Right renal pelvis (tissue), 4 donors: Measurements from ENCODE around the gene ENTPD8. TPM values are rescaled to one million over a fixed set of nuclear protein-coding genes. Genes with fewer than 3 reads are reported as not detected.
"Not testable (repeated sequence)": the region's sequence is repeated elsewhere in the genome, so short reads cannot be mapped to it uniquely, and the experiment has no call there.

Source experiments
- DNase-seq, 4 donors: peaks; one replicate each; pipeline ENCODE4 v3.0.0-alpha.2; 2013; ENCODE audit warnings: low read depth in 4 of 4, low spot score in 3 of 4, missing footprints in 1 of 4
- polyA plus RNA-seq, 4 donors: library from polyadenylated mRNA; unstranded; fragments of 120-200 nt; gene quantifications; one replicate each; pipeline ENCODE4 v1.2.1, GENCODE V29; 2013; ENCODE audit not compliant: insufficient read length in 4 of 4

The ENTPD8 gene
- polyA plus RNA-seq, 4 donors, result 0.52 to 0.59 (median 0.56) TPM

GRCh38 chr9:137459601-137460362 is 18.6 kb upstream of the ENTPD8 start:
- no peak for DNase-seq

- peak; percentile 86 to 88 (median 87) for DNase-seq
These were observed 18.0 kb upstream of the ENTPD8 start, which contains the start of gene NSMF for GRCh38 chr9:137459152-137459600. Gene NSMF (minus strand): TSS chr9:137459334. CDS start chr9:137459102, 232 bp downstream.

GRCh38 chr9:137458194-137459151 is 17.3 kb upstream of the ENTPD8 start:
- DNase-seq, result no peak

GRCh38 chr9:137457406-137458193 is 16.4 kb upstream of the ENTPD8 start:
- no peak for DNase-seq

GRCh38 chr9:137456864-137457405 is 15.8 kb upstream of the ENTPD8 start:
- no peak for DNase-seq

GRCh38 chr9:137456061-137456863 is 15.1 kb upstream of the ENTPD8 start:
- no peak for DNase-seq

GRCh38 chr9:137455359-137455991 is 14.3 kb upstream of the ENTPD8 start:
- DNase-seq, result no peak

GRCh38 chr9:137454597-137455358 is 13.6 kb upstream of the ENTPD8 start:
- no peak for DNase-seq

GRCh38 chr9:137454145-137454596 is 13.0 kb upstream of the ENTPD8 start:
- no peak for DNase-seq

GRCh38 chr9:137453643-137454081 is 12.5 kb upstream of the ENTPD8 start:
- DNase-seq, result peak in 2 of 4 donors; percentile 51 to 58

GRCh38 chr9:137452761-137453642 is 11.8 kb upstream of the ENTPD8 start:
- DNase-seq, result no peak

GRCh38 chr9:137452006-137452760 is 11.0 kb upstream of the ENTPD8 start:
- no peak for DNase-seq

- DNase-seq, result not testable (repeated sequence)
These were observed 10.3 kb upstream of the ENTPD8 start for GRCh38 chr9:137451264-137452005.

- not testable (repeated sequence) for DNase-seq
These were observed 9.5 kb upstream of the ENTPD8 start for GRCh38 chr9:137450539-137451222.
